Right cardiac atrium (tissue), 5 donors: ENCODE results near the gene QRICH1. TPM values are rescaled to one million over a fixed set of nuclear protein-coding genes. Genes with fewer than 3 reads are reported as not detected.

Experiments used
- ATAC-seq, 2 donors: fragments of 200-7000 bp; cut with Tn5 transposase; one replicate each; pipeline versions ENCODE4 v1.8.0 to v1.9.1; 2020; ENCODE audit warnings: moderate library complexity in 2 of 2, mild to moderate bottlenecking in 1 of 2
- DNase-seq, 3 donors: peaks; one replicate each; pipeline ENCODE4 v3.0.0-alpha.2; 2020
- H3K27ac ChIP-seq: one replicate; pipeline ENCODE4 v1.5.1; 2013; ENCODE audit warnings: mild to moderate bottlenecking, low read length, control low read depth, moderate library complexity
- H3K27me3 ChIP-seq: one replicate; pipeline ENCODE4 v1.6.1; 2013; ENCODE audit not compliant: control insufficient read depth, insufficient read depth
- H3K4me1 ChIP-seq: one replicate; pipeline ENCODE4 v1.6.1; 2013; ENCODE audit warnings: low read length; ENCODE audit not compliant: control insufficient read depth, insufficient read depth
- H3K4me3 ChIP-seq: one replicate; pipeline ENCODE4 v1.5.1; 2013; ENCODE audit warnings: low read length, control low read depth
- H3K9me3 ChIP-seq: one replicate; pipeline ENCODE4 v1.6.1; 2013; ENCODE audit warnings: low read length; ENCODE audit not compliant: control insufficient read depth
- WGBS: extraction: QIAGEN DNeasy Blood & Tissue Kit; methylation state at CpG from one replicate; pipeline ENCODE4 v1.1.7; 2013; 5-methylcytosine and 5-hydroxymethylcytosine counted together
- intact Hi-C, 4 donors: fragments of 100-400 bp; cut with DNase I; formaldehyde crosslinking; loops; one replicate each; pipeline versions ENCODE4 v1.11.0 to v1.14.0; 2022 to 2023
- polyA plus RNA-seq: library from polyadenylated mRNA; stranded (reverse); fragments of 200-250 nt; gene quantifications from one replicate; pipeline ENCODE4 v1.2.3, GENCODE V29; 2013
- total RNA-seq, 4 donors: library from RNA; stranded (reverse); fragmentation: NEBNext Ultra II Directional; extraction: Animal tissue kit (Norgen Biotek cat#: 25700); gene quantifications; one replicate each; pipeline ENCODE4 v1.2.1, GENCODE V29; 2021
- donor health status: healthy with polysubstance abuse.
- donor health status: DM: no; HTN: yes; CAD: no.
- donor health status: DM: no; HTN: no; CAD: no.
- donor health status: DM: no; HTN: yes; CAD: no; lungs with severe emphysema.
- donor health status: DM: yes; HTN: yes; CAD: no.

The QRICH1 gene
- total and polyA plus RNA-seq, 5 donors: 23.3 to 74.7 (median 65.0) TPM

DNA sequence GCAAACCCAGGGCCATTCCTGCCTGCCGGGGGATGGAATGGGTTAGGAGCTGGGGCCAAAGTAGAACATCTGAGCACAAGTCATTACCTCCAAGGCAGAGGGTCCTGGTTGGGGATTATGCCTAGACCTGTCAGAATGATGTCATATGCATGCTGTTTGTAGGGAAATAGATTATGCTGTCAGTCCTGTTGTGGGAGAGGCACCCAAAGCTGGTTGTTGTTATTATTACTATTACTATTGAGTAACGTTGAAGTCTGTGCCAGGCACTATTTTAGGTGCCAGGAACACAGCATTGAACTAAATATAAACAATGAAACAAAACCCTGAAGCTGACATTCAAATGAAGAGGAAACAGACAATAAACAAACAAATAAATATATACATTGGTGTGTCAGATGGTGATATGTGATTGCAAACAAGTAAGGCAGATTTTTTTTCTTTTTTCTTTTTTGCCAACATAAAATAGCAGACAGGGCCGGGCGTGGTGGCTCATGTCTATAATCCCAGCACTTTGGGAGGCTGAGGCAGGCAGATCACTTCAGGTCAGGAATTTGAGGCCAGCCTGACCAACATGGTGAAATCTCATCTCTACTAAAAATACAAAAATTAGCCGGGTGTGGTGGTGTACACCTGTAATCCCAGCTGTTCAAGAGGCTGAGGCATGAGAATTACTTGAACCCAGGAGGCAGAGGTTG, 101.9 kb downstream of the QRICH1 start:
- ATAC-seq: no peak
- WGBS: 77% methylated on average over 5 of the region's 5 CpGs
- no peak overlapping the region for H3K27ac ChIP-seq
- no peaks in the 10 kb centered on the region for H3K27me3 ChIP-seq
- no peak for DNase-seq
- peaks cover 8% of the 10 kb centered on the region for H3K4me1 ChIP-seq
- intact Hi-C loops: loop anchor here in 1 of 4 donors (10.0 kb wide), 1 partner anchor 453 kb away; no protein-coding TSS in a partner anchor
- H3K9me3 ChIP-seq: no peaks in the 10 kb centered on the region
- no peak overlapping the region for H3K4me3 ChIP-seq

- 5% methylated on average over 40 of the region's 40 CpGs for WGBS
These were observed 103.0 kb downstream of the QRICH1 start for GRCh38 chr3:48990636-48991469.

DNA sequence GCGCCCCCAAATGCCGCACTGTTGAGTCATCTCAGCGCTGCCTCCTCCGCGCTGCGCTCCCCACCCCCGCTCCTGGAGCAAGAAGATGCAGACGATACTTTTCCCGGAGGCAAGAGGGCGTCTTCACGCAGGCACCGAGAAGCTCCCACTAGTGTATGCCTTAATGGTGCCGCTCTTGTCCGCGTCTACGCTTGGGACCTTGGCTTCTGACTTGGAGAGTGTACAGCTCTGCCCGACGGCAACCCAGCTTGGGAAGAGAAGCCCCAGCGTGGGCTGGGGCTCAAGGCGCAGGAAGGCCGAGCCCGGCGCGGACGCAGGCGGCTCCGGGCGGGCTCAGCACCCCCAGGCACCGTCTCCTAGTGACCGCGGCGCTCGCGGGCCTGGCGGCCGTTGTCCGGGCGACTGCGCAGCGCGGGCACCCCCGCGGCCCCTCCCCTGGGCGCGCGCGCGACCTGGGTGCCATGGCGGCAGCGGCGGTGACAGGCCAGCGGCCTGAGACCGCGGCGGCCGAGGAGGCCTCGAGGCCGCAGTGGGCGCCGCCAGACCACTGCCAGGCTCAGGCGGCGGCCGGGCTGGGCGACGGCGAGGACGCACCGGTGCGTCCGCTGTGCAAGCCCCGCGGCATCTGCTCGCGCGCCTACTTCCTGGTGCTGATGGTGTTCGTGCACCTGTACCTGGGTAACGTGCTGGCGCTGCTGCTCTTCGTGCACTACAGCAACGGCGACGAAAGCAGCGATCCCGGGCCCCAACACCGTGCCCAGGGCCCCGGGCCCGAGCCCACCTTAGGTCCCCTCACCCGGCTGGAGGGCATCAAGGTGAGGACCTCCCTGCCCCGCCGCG, 103.9 kb downstream of the QRICH1 start, which contains the start of gene P4HTM:
TSS of gene P4HTM (plus strand) at position 446 of the 840 bp plus-strand sequence. CDS start at position 462, 16 bp downstream.
- Histone ChIP-seq H3K4me3 (peak within 1 kb of the TSS; percentile 63), H3K27me3 (no peaks in the 10 kb centered on the region), H3K4me1 (peaks cover 8% of the 10 kb centered on the region), H3K9me3 (no peaks in the 10 kb centered on the region), H3K27ac (peak within 1 kb of the TSS; percentile 90)
- DNase-seq (peak; percentile 91 to 96 (median 95)), ATAC-seq (peak; percentile 92 to 94)
- under 1% methylated on average over 90 of the region's 91 CpGs for WGBS
- intact Hi-C loops: loop anchor here in 1 of 4 donors (10.0 kb wide), 1 partner anchor 455 kb away; no protein-coding TSS in a partner anchor

More at GRCh38 chr3:48990636-48991469, 103.0 kb downstream of the QRICH1 start:
- Histone ChIP-seq H3K27me3 (no peaks in the 10 kb centered on the region), H3K4me1 (peaks cover 8% of the 10 kb centered on the region), H3K9me3 (no peaks in the 10 kb centered on the region), H3K27ac (peak overlapping the region; percentile 90), H3K4me3 (peak overlapping the region; percentile 63)
- DNase-seq: peak; percentile 20 to 66 (median 55)
- intact Hi-C loops: loop anchor here in 1 of 4 donors (10.0 kb wide), 1 partner anchor 454 kb away; no protein-coding TSS in a partner anchor
- ATAC-seq: peak; percentile 12 to 33

DNA sequence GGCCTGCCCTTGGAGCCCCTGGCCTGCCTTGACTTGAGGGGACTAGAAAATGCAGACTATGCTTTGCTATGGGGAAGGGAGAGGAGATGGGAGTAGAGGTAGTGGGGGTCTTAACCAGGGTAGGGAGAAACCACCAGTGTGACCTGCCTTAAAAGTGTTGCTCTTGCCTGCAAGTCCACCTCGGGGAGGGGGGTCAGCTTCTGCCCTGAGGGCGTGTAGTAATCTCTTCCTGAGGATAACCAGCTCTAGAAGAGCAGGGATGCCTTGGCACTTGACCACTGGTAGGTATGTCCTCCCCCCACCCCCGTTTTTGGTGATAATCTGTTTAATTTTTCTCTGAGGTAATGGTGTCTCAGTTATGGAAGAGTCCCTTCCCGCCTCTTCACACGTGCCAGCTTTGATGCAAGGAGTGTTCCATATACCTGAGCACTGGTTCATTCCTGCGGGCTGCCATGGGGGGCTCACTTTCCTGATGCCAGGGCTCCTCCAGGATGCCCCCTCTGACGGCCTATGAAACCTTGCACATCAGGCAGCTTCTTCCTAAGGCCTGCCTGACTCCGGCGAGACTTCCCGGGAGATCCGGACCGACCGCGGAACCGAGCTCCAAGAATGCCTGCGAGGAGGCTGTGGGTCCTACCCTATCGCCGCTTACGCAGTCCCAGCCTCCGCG, 104.6 kb downstream of the QRICH1 start:
- no peaks in the 10 kb centered on the region for H3K27me3 ChIP-seq
- H3K4me3 ChIP-seq: peak overlapping the region; percentile 63
- H3K4me1 ChIP-seq: peaks cover 8% of the 10 kb centered on the region
- WGBS: 3% methylated on average over 21 of the region's 21 CpGs
- ATAC-seq: no peak
- H3K9me3 ChIP-seq: no peaks in the 10 kb centered on the region
- peak overlapping the region; percentile 90 for H3K27ac ChIP-seq
- intact Hi-C loops: no loop called here
- no peak for DNase-seq

DNA sequence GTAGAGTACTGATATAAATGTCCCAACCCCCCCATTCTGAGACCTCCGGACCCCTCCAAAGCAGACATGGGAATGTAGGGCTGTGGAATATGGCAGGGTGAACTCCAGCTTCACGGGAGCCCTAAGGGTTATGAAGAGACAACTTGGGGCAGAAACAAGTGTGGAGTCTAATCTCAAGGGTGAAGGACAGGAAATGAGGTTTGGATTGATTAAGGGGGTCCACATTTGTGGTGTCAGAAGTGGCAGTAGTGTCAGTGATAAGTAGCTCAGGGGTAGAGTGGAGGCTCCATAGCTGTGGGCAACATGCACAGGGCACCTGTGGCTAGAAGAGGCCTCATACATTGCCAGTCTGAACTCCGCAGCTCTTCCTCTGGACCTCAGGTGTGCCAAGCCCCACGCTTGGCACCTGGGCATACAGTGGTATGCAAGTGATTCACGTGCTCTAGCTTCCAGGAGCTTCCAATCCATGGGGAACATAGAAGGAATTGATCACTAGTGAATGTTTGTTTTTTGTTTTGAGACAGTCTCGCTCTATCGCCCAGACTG, 108.0 kb downstream of the QRICH1 start:
- 90% methylated on average over 7 of the region's 7 CpGs for WGBS
- peaks cover under 1% of the 10 kb centered on the region for H3K4me1 ChIP-seq
- DNase-seq (no peak), ATAC-seq (no peak)
- H3K27ac ChIP-seq: no peak overlapping the region
- H3K27me3 ChIP-seq: no peaks in the 10 kb centered on the region
- intact Hi-C loops: no loop called here
- H3K9me3 ChIP-seq: no peaks in the 10 kb centered on the region
- no peak overlapping the region for H3K4me3 ChIP-seq

DNA sequence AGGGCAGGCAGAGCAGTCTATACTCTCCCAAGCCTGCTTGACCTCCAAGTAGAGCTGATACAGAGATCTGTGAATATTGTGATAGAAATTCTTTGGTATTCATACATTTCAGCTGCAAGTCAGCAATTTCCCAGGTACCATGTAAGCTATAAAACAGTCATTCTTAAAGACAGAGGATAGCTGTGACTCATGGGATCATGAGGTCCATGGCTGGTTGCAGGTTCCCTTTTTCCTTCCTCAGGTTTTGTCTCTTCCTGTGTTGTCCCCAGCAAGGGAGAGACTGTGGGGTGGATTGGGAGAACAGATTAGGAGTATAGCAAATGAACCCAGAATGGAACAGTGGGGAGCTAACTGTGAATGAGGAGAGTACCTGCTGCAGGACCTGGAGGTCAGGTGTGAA, 109.2 kb downstream of the QRICH1 start:
- DNase-seq: no peak
- no peak overlapping the region for H3K27ac ChIP-seq
- H3K27me3 ChIP-seq: no peaks in the 10 kb centered on the region
- H3K4me3 ChIP-seq: no peak overlapping the region
- H3K4me1 ChIP-seq: no peaks in the 10 kb centered on the region
- H3K9me3 ChIP-seq: no peaks in the 10 kb centered on the region
- no peak for ATAC-seq
- intact Hi-C loops: no loop called here

DNA sequence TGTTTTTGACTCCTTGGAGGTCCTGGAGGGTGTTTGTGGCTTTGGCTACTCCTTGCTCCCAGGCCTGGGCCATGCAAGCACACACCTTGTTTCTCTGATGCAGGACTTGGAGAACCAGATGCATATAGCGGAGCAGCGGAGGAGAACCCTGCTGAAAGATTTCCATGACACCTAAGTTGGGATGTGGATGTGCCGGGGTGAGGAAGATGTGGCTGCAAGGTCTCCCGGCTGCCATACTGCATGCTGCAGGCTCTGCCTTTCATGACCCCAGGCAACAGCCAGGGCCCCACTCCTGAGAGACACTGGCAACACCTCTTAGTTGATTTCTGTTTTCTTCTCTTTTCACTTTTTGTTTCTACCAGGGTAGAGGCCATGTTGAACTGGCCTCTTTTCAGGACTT, 110.8 kb downstream of the QRICH1 start:
- H3K4me3 ChIP-seq: no peak overlapping the region
- WGBS: 88% methylated on average over 4 of the region's 4 CpGs
- intact Hi-C loops: no loop called here

DNA sequence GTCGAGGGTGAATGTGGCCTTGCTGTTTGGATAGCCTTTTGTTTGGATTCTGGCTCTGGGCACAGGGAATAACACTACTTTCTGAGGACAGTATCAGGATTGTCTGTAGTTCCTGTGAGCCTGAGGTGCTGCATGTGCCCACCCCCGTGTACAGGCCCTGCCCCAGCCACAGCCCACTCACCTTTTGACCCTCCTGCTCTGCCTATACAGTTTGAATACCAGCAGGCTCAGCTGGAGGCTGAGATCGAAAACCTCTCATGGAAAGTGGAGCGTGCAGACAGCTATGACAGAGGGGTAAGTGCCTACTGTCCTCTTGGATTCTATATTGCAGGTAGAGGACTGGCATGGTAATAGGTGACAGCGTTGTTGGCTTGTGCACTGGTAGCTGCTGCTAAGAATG, 111.2 kb downstream of the QRICH1 start:
- Histone ChIP-seq H3K4me1 (no peaks in the 10 kb centered on the region), H3K9me3 (no peaks in the 10 kb centered on the region), H3K27ac (no peak overlapping the region), H3K27me3 (no peaks in the 10 kb centered on the region), H3K4me3 (no peak overlapping the region)
- ATAC-seq (no peak), DNase-seq (no peak)
- WGBS: 78% methylated on average over 5 of the region's 5 CpGs
- intact Hi-C loops: no loop called here

More for the DNA sequence above, 110.8 kb downstream of the QRICH1 start:
- DNase-seq (no peak), ATAC-seq (no peak)
- no peaks in the 10 kb centered on the region for H3K9me3 ChIP-seq
- H3K27ac ChIP-seq: no peak overlapping the region
- no peaks in the 10 kb centered on the region for H3K27me3 ChIP-seq
- no peaks in the 10 kb centered on the region for H3K4me1 ChIP-seq

GRCh38 chr3:48982016-48982415, 111.9 kb downstream of the QRICH1 start:
- Histone ChIP-seq H3K27me3 (no peaks in the 10 kb centered on the region), H3K27ac (no peak overlapping the region), H3K9me3 (no peaks in the 10 kb centered on the region), H3K4me1 (no peaks in the 10 kb centered on the region), H3K4me3 (no peak overlapping the region)
- no peak for DNase-seq
- no peak for ATAC-seq
- intact Hi-C loops: no loop called here

DNA sequence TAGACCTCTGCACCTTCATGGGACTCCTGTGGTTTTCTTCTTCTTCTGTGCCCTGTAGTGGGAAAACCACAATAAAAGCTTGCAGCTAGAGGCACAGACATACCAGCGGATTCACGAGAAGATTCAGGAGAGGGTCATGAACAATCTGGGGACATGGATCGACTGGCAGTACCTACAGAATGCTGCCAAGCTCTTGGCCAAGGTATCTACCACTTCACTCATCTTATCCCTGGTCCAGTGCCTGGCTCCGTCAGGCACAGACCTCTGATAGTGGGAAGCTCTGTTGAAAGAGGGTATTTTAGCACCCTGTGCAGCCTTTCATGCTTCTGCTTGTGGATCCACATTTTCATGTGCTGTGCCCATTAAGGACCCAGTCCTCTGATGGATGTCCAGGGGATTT, 113.6 kb downstream of the QRICH1 start:
- Histone ChIP-seq H3K4me3 (no peak overlapping the region), H3K27me3 (no peaks in the 10 kb centered on the region), H3K4me1 (no peaks in the 10 kb centered on the region), H3K9me3 (no peaks in the 10 kb centered on the region), H3K27ac (no peak overlapping the region)
- intact Hi-C loops: no loop called here
- 82% methylated on average over 4 of the region's 4 CpGs for WGBS
- no peak for ATAC-seq
- no peak for DNase-seq
